Activated T-helper 17 cell treated with anti-CD3 and anti-CD28 coated beads, Interleukin-2, amount 50 U/mL, for 72 hours (primary cell): ENCODE measurements around the gene DTNBP1. TPM values are rescaled to one million over a fixed set of nuclear protein-coding genes. Genes with fewer than 3 reads are reported as not detected.

Experiments used
- ATAC-seq: fragments of 150-1000 bp; cut with Tn5 transposase; replicated peaks from 2 replicates; pipeline ENCODE4 v1.10.0; 2021; ENCODE audit warnings: mild to moderate bottlenecking, moderate library complexity
- H3K27ac Mint-ChIP-seq: one replicate; pipeline ENCODE4 v1.8.0; 2022; ENCODE audit warnings: mixed read lengths
- H3K27me3 Mint-ChIP-seq: one replicate; pipeline ENCODE4 v1.8.0; 2022; ENCODE audit warnings: mixed read lengths
- H3K36me3 Mint-ChIP-seq: one replicate; pipeline ENCODE4 v1.8.0; 2022; ENCODE audit warnings: low read depth, mild to moderate bottlenecking, mixed read lengths
- H3K4me1 Mint-ChIP-seq: one replicate; pipeline ENCODE4 v1.8.0; 2022; ENCODE audit warnings: mixed read lengths
- H3K4me3 Mint-ChIP-seq: one replicate; pipeline ENCODE4 v1.8.0; 2022; ENCODE audit warnings: mild to moderate bottlenecking, mixed read lengths
- H3K9me3 Mint-ChIP-seq: one replicate; pipeline ENCODE4 v1.8.0; 2022; ENCODE audit warnings: mixed read lengths
- total RNA-seq, 2 donors: library from RNA; stranded (reverse); gene quantifications; one replicate each; pipeline ENCODE4 v1.2.3, GENCODE V29; 2022

The DTNBP1 gene
- total RNA-seq, 2 donors from 2014 or later: 13.8 to 24.8 TPM

DNA sequence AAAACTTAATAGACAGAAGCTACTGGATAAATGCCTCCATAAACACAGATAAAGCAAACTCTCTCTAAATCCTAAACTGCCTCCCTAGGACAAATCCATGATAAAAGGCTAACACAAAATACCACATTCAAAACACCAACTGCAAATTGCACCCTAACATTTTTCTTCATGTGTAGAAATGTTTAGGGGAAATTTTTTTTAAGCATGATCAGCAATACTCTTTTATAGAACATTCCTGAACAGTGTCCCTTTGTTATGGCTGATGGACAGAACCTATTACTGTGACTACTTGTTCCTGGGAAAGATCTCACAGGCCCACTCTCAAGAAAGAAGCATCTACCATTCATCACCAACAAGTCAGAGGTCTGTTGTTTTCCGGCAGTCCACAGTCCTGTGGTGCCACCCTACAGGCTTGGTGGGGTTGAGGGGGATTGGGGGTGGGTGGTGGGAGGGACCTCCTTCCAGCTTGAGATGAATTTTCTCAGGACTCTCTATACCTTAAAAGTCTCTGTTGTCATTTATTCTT lies 64.5 kb downstream of the DTNBP1 start:
- Mint-ChIP-seq H3K4me1 (peaks cover 15% of the 10 kb centered on the region), H3K4me3 (no peak overlapping the region), H3K27ac (no peak overlapping the region), H3K27me3 (no peaks in the 10 kb centered on the region), H3K9me3 (no peaks in the 10 kb centered on the region), H3K36me3 (peaks cover 27% of the 10 kb centered on the region)
- ATAC-seq: no peak

GRCh38 chr6:15596186-15596896 lies 66.5 kb downstream of the DTNBP1 start:
- no peak overlapping the region for H3K27ac Mint-ChIP-seq
- no peak for ATAC-seq
- H3K9me3 Mint-ChIP-seq: no peaks in the 10 kb centered on the region
- H3K36me3 Mint-ChIP-seq: peaks cover 17% of the 10 kb centered on the region
- H3K4me3 Mint-ChIP-seq: no peak overlapping the region
- H3K27me3 Mint-ChIP-seq: no peaks in the 10 kb centered on the region
- peaks cover 15% of the 10 kb centered on the region for H3K4me1 Mint-ChIP-seq

DNA sequence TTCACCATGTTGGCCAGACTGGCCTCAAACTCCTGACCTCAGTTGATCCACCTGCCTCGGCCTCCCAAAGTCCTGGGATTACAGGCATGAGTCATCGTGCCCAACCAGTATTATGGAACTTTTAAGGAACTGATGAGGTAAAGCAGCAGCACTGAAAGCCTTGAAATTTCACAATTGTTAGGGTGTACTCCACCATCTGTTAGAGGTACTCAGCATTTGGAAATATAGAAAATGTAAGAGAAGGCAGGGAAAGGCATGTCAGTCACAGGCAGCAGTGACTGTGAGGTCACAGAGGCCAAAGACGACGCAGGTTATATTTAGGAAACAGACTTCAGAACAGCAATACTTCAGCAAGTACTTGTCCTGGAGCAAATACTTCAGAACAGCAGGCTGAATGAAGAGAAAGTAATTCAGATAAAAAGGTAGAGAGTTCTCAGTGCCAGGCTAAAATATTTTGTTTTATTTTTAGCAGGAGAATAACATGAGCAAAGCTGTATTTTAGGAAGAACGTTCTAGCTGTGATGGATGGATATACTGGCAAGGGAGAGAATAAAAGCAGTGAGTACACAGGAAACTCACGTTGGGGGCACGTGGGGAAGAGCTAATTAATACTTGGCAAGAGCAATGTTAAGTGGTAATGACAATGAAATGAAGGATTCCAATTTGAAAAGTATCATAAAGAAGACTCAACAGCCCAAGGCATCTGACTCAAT lies 67.2 kb downstream of the DTNBP1 start:
- no peak for ATAC-seq
- Mint-ChIP-seq H3K27ac (no peak overlapping the region), H3K4me3 (no peak overlapping the region)

DNA sequence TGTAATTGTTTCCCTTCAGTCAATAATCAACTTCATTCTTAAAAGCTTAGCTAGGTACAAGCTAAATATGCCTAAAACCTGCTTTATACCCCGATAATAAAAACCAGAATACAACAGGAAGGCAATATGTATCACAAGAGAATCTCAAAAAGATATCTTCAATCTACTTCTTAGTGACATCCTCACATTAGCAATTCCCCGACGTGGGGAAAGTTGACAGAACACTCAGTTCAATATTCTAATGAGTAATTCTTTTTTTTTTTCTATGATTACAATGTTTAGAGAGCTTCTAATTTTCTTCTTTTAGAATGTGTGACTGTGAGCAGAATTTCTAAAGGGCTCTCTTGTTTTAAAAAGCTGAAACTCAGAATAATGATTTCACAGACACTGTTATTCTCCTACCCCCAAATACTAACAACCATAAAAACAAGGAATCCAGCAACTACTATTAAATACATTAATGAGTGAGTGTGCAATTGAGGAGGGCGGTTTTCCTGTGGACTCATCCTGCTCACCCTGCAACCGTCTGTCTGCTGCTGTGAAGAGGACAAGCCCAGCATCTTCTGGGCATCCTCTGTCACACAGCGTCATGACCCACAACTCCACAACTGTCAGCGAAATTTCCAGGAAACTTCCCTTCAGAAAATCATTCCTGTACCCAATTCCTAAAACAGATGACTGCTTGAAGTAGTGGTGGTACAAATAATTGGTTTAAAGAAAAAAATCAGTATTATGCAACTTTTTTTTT lies 68.1 kb downstream of the DTNBP1 start:
- no peak overlapping the region for H3K27ac Mint-ChIP-seq
- H3K9me3 Mint-ChIP-seq: no peaks in the 10 kb centered on the region
- ATAC-seq: no peak
- peaks cover 5% of the 10 kb centered on the region for H3K36me3 Mint-ChIP-seq
- peaks cover 17% of the 10 kb centered on the region for H3K4me1 Mint-ChIP-seq
- no peak overlapping the region for H3K4me3 Mint-ChIP-seq
- H3K27me3 Mint-ChIP-seq: no peaks in the 10 kb centered on the region

More for the DNA sequence above, 67.2 kb downstream of the DTNBP1 start:
- peaks cover 10% of the 10 kb centered on the region for H3K36me3 Mint-ChIP-seq
- H3K27me3 Mint-ChIP-seq: no peaks in the 10 kb centered on the region
- no peaks in the 10 kb centered on the region for H3K9me3 Mint-ChIP-seq
- peaks cover 15% of the 10 kb centered on the region for H3K4me1 Mint-ChIP-seq

DNA sequence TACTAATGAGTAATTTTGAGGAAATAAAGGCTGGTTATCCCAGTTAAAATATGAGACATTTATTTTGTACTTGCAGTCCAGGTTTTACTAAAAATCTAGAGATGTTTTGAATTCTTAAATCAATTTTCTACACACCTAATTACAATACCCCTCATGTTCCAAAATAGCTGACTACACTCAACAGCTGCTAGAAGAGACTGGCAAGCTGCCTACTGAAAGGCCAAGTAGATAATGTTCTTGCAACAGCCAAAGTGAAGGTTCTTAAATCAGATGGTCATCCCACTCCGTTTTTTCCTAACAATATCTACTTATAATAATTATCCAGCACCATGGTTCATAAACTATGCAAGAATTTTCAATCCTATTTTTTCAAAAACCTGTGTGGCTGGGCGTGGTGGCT lies 69.0 kb downstream of the DTNBP1 start:
- H3K27ac Mint-ChIP-seq: no peak overlapping the region
- peaks cover 5% of the 10 kb centered on the region for H3K36me3 Mint-ChIP-seq
- H3K27me3 Mint-ChIP-seq: no peaks in the 10 kb centered on the region
- no peak overlapping the region for H3K4me3 Mint-ChIP-seq
- no peaks in the 10 kb centered on the region for H3K9me3 Mint-ChIP-seq
- no peak for ATAC-seq
- peaks cover 25% of the 10 kb centered on the region for H3K4me1 Mint-ChIP-seq

DNA sequence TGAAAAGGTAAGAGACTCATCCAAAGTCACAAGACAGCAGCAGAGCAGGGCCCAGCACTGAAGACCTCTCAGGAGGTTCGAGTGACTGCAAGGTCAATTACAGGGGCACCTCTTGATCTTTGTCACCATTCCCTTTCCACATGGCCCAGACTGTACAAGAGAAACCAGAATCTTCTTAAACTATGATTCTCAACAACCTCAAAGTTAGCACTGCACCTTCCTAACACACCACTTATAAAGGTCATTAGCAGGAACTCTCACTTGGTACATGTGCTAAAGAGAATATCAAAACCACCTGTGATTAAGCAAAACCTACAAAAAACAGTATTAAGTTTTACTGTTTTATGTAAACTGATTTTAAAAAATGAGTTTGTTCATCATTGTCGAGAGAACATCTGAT lies 70.2 kb downstream of the DTNBP1 start:
- Mint-ChIP-seq H3K36me3 (peaks cover 5% of the 10 kb centered on the region), H3K9me3 (no peaks in the 10 kb centered on the region), H3K27ac (no peak overlapping the region), H3K4me3 (no peak overlapping the region), H3K27me3 (no peaks in the 10 kb centered on the region), H3K4me1 (peaks cover 26% of the 10 kb centered on the region)
- ATAC-seq: no peak

DNA sequence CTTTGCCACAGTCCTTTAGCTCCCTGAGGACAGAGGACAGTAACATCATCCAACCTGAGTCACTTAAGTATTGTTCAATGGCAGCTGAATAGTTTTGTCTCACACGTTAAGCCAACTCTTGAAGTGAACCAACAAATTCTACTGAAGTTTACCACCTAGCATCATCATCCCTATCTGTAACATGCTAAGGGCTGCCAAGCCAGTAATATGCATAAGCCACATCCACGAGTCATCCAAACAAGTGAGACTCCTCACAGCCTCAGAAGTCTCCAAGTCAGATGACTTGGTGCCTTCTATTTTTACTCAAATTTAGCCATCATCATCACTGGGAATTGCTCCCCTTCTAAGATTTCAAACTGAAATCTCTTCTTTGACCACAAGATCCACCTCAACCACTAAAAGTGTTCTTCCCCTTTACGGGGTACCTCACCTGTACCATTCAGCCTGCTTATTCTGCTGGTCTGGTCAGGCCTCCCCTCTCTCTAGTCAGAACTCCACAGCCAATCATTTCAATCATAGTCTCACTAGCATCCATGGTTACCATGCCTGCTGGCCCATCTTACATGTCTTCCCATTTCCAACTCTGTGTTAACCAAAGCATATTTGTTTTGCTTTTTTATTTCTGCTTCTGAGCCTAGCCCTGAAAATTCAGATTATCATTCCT lies 73.7 kb downstream of the DTNBP1 start:
- Mint-ChIP-seq H3K4me3 (no peak overlapping the region), H3K9me3 (no peaks in the 10 kb centered on the region), H3K36me3 (no peaks in the 10 kb centered on the region), H3K27ac (peak overlapping the region; percentile 11), H3K27me3 (no peaks in the 10 kb centered on the region), H3K4me1 (peaks cover 20% of the 10 kb centered on the region)
- peak; percentile 98 for ATAC-seq

DNA sequence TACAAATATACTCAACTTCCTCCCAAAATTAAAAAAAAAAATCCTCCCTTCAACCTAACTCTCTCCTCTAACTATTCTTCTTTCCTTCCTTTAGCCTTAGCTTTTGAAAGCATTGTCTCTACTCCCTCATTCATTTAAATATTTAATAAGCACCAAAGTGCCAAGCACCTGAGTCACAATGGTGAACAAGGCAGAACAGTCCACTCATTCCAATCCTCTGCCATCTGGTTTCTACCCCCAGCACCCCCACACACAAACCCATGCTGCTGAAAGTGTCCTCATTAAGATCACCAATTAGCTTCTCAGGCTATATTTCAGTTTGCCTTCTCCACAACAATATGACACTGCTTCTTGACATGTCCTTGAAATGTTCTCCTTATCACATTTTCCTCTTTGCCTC lies 76.3 kb downstream of the DTNBP1 start:
- peaks cover 20% of the 10 kb centered on the region for H3K4me1 Mint-ChIP-seq
- no peaks in the 10 kb centered on the region for H3K36me3 Mint-ChIP-seq

GRCh38 chr6:15585760-15586214 lies 77.0 kb downstream of the DTNBP1 start:
- no peak for ATAC-seq
- Mint-ChIP-seq H3K27me3 (no peaks in the 10 kb centered on the region), H3K4me1 (peaks cover 20% of the 10 kb centered on the region), H3K36me3 (no peaks in the 10 kb centered on the region), H3K4me3 (no peak overlapping the region), H3K27ac (no peak overlapping the region), H3K9me3 (no peaks in the 10 kb centered on the region)

More for the DNA sequence above, 76.3 kb downstream of the DTNBP1 start:
- ATAC-seq: peak; percentile 25
- Mint-ChIP-seq H3K27me3 (no peaks in the 10 kb centered on the region), H3K4me3 (no peak overlapping the region), H3K27ac (no peak overlapping the region), H3K9me3 (no peaks in the 10 kb centered on the region)

GRCh38 chr6:15582499-15582898 lies 80.3 kb downstream of the DTNBP1 start:
- H3K4me3 Mint-ChIP-seq: no peak overlapping the region
- H3K9me3 Mint-ChIP-seq: no peaks in the 10 kb centered on the region
- no peak overlapping the region for H3K27ac Mint-ChIP-seq
- peaks cover 9% of the 10 kb centered on the region for H3K4me1 Mint-ChIP-seq
- no peak for ATAC-seq
- H3K27me3 Mint-ChIP-seq: no peaks in the 10 kb centered on the region
- H3K36me3 Mint-ChIP-seq: peaks cover 4% of the 10 kb centered on the region

GRCh38 chr6:15581751-15582150 lies 81.1 kb downstream of the DTNBP1 start:
- peaks cover 4% of the 10 kb centered on the region for H3K36me3 Mint-ChIP-seq
- peaks cover 13% of the 10 kb centered on the region for H3K4me1 Mint-ChIP-seq
- ATAC-seq: no peak
- no peak overlapping the region for H3K4me3 Mint-ChIP-seq
- no peak overlapping the region for H3K27ac Mint-ChIP-seq
- no peaks in the 10 kb centered on the region for H3K27me3 Mint-ChIP-seq
- no peaks in the 10 kb centered on the region for H3K9me3 Mint-ChIP-seq

DNA sequence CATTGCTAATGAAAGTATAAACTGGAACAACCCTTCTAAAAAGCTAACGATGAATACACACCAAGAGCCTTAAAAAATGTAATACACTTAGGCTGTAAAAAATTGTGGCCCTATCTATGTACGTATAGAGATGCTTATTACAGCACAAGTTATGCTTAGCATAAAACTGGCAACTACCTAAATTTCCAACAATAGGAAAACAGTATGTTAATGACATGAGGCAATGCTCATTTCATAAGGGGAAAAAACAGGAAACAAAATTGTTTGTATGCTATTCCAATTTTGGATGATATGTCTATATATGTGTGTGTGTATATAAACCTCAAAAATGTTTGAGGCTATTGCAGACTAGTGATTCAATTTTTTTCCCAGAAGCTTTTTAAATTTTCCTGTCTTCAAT lies 82.5 kb downstream of the DTNBP1 start:
- Mint-ChIP-seq H3K4me3 (no peak overlapping the region), H3K9me3 (no peaks in the 10 kb centered on the region), H3K27ac (no peak overlapping the region), H3K27me3 (no peaks in the 10 kb centered on the region), H3K36me3 (peaks cover 4% of the 10 kb centered on the region), H3K4me1 (peaks cover 12% of the 10 kb centered on the region)
- ATAC-seq: no peak

GRCh38 chr6:15578716-15579391 lies 84.0 kb downstream of the DTNBP1 start:
- no peak for ATAC-seq
- Mint-ChIP-seq H3K27me3 (no peaks in the 10 kb centered on the region), H3K27ac (no peak overlapping the region), H3K4me3 (no peak overlapping the region), H3K4me1 (peaks cover 12% of the 10 kb centered on the region), H3K9me3 (no peaks in the 10 kb centered on the region), H3K36me3 (peaks cover 4% of the 10 kb centered on the region)
